GM21515 (cell line): Measurements from ENCODE around the gene DCUN1D3.
A peak's percentile ranks its signal among the peaks of the same experiment; 100 is the strongest.

Experiments used
- ATAC-seq: cut with Tn5 transposase; IDR thresholded peaks from one replicate; pipeline ENCODE4 v1.9.1; 2021; ENCODE audit not compliant: unreplicated experiment

Gene DCUN1D3

DNA sequence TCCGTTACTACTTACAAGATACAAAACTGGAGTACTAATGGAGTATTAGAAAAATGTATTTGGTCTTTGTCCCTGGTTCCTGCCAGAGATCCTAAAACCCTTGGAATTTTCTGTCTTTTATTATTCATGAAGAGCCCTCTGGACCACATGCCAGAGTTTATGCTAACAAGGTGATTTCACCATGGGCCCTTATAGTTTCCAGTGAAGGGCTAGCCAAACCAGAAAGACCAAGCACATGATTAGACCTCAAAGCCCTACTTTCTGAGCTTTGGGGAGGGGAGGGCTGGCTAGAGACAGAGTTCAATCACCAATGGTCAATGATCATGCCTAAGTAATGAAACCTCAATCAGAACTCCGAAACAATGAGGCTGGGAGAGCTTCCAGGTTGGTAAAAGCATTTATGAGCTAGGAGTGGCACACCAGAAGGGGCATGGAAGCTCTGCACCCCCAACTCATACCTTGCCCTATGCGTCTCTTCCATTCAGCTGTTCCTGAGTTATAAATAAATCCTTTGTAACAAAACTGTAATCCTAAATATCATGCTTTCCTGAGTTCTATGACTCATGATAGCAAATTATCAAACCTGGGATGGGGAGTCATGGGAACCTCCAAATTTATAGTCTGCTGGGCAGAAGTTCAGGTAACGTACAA lies 10.4 kb downstream of the DCUN1D3 start:
- ATAC-seq = no peak

DNA sequence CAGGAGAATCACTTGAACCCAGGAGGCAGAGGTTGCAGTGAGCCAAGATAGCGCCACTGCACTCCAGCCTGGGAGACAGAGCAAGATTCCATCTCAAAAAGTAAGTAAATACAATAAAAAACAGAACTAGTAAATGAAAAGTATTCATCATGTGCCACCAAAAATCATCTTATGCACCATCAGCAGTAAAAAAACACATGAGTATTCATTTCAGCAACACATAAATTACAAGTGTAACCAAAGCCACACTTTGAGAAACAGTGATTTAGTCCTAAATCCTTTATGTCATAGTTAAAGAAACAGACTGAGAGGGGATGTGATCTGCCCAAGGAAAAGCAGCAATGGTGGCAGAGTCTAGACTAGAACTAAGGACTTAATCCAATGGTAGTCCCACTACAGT lies 13.0 kb downstream of the DCUN1D3 start:
- ATAC-seq = no peak

DNA sequence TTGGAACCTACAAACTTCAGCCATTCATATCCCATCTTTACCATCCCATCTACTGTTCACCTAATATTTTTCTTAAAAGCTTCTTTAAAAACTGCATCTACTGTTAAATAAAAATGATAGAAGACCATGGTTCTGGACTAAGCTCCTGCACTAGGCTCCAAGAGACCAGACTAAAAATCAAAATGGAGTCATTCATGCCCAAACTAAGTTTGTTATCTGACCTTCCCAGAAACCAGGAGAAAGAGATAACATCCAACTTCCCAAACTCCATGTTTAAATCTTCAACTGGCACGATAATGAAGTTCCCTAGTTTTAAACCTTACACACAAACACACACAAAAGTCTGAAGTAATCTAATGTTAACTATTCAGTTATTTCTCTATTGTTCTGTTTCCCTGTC lies 13.8 kb downstream of the DCUN1D3 start:
- ATAC-seq = no peak

DNA sequence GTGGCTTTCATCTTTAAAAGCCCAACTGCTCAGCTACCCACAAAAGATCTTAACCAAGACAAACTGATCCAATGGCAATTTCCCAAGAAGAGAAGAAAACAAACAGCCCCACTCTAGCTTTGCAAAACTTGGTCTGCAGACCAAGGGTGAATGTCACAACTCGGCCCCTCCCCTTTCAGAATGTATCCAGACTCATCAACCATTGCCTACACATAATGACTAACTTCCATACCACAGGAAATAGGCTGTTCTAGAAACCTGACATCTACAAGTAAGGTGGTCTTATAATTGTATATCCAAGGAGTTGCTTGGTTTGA lies 16.0 kb downstream of the DCUN1D3 start:
- ATAC-seq = no peak

DNA sequence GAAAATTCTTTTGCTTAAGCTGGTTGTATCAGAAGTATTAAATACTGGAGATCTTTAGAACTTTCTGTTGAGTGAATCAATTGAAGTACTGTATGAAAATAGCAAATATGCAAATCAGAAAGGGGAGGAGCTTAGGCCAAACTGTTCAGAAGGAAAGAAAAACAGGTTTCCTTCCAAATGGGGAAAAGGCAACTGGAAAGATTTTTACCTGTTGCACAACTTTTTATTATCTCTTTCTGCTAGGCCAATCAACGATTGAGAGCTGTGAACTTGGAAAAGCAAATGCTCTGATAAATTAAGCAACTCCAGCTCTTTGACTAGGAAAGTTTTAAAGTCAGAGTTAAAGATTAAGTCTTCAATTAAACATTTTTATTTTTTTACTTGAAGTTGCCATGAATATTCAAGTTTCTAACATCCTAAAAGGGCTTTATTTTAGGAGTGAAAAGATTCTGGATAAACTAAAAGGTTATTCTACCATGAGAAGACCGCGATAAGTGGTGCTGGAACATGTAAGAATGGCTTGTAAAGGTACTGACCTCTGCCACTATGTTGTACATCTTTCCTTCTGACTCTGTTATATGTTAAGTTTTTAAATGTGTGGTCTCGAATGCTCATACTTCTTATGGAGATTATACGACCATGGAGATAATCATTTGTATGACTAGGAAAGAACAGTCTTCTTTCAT lies 16.5 kb downstream of the DCUN1D3 start:
- ATAC-seq = no peak

DNA sequence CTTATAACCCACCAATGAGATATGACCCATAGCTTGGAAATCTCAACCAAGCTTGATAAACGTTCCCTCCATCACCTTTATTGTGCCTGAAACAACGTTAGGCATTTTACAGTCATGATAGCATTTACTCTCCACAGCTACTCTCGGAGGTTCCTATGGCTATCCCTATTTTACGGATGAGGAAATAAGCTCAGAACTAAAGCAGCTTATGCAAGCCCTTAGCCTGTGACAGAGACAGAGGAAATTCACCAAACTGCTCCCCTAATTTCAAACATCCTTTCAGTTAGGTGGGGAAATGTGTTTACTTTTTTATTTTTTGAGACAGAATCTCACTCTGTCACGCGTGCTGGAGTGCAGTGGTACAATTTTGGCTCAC lies 18.7 kb downstream of the DCUN1D3 start:
- ATAC-seq = no peak

DNA sequence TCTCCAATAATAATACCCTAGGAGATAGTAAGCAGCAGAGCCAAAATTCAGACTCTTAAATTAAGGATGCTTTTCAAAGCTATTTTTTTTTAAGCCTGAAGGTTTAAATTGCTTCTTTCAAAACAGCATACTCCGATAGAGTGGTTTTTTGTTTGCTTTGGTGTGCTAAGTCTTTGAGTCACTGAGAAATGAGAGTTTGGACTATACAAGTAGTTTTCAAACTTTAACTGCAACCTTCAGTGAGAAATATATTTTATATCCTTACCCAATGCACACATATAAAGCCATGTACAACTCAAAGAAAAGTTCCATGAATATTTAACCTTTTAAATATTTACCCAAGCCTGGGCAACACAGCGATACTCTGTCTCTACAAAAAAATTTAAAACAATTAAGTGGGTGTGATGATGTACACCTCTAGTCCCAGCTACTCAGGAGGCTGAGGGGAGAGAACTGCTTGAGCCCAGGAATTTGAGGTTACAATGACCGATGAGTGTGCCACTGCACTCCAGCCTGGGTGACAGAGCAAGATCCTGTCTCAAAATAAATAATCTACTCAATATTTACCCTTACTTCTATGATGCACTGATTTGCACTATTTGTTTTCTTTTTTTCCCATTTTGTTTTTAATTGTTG lies 19.2 kb downstream of the DCUN1D3 start:
- ATAC-seq = no peak

DNA sequence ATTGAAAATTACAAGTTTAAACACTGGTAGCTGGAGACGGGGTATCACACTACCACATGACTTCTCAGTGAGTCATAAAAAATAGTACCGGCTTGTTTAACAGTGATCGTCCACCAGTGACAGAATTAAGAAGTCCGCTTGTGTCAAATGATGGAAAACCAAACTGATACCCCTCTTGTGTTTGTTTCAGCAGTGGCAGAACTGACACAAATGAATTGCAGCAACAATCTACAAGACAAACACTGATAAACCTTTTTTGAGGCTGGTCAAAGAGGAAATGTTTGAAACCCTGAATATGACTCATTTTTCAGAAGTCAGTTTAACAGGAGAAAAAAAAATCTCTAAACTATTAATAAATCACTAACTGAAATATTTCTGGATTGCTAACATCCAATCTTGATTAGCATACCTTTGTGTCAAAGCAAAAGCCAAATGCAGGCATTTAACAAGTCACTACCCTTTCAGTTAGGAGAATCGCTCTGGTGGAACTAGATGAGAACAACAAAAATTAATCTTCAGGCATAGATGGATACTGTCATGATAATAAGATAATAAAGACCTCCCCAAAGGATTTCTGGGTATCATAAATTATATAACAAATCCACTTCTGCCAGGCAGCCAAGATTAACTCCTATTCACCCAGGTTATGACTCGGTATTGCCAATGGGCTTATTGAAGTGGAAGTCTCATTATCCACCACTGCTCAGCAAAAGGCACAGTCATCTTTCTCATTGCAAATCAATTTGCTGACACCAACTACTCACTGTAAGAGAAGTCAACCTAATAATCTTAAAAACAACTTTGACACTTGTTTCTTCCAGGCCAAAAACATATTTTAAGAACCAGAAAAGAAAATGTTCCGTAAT lies 20.8 kb downstream of the DCUN1D3 start:
- no peak for ATAC-seq

DNA sequence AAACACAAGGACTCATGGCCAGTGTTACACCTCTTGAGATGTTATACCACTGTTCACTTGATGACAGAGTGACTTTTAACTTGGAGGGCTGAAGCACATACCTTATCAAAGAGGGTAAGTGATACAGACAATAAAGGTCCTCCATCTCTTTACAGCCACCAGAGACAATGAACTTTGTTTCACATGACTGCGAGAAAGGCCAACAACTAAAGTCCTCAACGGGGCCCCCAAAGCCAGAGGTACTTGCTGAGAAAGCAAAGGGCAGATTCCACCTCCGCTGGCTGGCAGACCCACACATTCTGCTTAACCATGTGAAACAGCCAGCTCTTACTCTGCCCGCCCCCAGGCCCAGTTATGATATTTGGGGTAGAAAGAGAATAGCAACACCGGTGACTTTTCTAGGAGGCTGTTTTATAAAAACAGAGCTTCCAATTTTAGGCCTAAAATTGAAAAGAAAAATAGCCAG lies 21.4 kb downstream of the DCUN1D3 start:
- ATAC-seq = no peak

DNA sequence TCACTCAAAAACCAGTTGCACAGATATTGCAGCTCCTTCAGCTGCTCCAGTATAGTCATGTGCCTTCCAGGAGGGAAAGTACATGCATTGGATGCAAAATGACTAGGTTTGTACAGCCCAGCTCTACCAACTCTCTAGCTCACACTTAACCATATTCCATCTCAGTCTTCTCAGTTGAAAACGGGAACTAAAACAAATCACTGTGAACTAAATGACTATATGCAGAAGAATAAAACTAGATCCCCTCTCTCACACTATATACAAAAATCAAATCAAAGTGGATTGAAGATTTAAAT lies 24.9 kb downstream of the DCUN1D3 start:
- ATAC-seq = no peak

DNA sequence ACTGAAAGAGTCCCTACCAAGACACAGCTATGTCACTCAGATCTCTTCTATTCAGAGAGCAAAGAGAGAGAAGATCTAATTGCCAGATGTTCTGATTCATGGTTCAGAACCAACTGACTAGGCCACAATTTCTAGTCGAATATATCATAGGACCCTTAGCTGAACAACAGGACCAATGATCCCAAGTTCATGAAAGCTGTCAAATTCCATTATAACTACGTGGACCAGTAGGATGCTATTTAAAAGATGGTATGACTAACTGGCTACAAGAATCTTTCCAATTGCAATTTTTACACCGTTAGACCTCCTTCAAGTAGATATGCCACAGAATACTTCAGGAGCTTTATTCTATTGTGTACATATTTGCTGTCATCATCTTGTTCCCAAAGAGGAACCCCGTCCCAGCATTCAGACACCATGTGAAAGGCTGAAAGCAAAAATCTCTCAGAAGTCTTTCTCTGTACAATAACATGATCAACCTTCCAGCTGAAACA lies 26.0 kb downstream of the DCUN1D3 start:
- peak; percentile 9 for ATAC-seq

DNA sequence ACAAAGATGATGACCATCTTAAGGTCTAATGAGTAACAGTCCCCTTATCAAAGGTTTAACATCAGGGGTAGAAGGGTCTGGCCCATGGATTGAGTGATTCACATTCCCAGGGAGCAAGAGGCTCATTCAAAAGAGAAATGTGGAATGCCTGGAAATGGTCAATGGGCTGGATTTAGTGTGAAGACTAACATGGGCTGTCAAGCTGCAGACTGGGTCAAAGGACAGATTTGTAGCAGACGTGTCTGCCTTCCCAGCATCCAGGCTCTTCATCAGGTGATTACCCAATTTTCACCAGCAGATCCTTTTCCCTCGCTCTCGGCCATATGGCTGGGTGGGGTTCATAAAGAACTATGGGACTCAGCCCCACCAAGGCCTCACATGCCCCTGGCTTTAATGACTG lies 26.8 kb downstream of the DCUN1D3 start:
- ATAC-seq = no peak

DNA sequence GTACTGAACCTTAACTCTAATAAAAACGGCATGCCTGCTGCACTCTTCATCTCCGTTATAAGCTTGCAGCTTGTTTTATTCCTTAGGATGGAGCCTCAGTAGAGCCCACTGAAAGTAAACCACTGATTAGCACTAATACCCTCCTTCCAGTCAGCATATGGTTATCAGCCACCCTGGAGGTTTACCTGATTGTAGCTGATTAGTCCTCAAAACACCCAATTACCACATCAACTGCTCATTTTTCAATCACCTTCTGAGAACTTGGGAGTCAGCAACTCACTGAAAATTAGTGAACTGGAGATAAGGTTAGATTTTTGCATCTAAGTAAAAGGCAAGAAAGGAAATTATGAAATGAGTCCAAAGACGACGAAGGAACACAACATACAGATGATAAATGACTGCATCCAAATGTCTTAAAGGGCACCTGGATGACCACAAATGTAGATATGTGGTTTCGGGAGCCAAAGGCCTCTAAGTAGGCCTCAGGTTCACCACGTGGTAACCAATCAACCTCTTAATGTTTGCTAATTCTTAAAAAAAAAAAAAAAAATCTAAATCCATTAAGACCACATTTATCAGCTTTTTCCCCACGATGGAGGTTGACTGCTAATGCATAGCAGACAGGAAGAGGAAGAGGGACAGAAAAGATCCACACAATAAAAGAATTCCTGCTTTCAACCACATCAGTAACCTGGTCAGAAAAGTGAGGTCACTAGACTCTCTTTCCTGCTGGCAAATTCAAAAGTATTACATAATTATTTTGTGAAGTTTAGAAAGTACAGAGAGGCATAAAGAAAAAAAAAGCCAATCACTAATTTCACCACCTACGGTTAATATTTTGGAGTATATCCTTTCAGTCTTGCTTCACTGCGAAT lies 28.0 kb downstream of the DCUN1D3 start:
- ATAC-seq = no peak

DNA sequence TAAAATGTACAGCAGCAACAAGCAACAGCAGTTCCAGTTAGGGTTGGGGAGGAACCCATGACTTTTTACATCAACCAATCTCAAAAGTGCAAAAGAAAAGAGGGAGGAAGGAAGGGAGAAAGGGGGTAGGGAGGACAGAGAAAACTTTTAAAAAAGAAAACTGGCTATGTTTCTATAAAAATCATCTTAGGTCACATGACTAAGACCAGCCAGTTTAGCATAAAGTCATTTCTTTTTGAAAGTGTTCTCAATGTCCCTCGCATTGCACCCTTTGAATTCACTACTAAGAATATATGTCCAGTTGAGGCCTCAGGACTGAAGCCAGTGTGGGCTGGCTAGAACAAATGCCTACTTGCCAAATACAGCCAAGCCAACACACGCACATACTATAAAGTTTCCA lies 28.9 kb downstream of the DCUN1D3 start:
- no peak for ATAC-seq

DNA sequence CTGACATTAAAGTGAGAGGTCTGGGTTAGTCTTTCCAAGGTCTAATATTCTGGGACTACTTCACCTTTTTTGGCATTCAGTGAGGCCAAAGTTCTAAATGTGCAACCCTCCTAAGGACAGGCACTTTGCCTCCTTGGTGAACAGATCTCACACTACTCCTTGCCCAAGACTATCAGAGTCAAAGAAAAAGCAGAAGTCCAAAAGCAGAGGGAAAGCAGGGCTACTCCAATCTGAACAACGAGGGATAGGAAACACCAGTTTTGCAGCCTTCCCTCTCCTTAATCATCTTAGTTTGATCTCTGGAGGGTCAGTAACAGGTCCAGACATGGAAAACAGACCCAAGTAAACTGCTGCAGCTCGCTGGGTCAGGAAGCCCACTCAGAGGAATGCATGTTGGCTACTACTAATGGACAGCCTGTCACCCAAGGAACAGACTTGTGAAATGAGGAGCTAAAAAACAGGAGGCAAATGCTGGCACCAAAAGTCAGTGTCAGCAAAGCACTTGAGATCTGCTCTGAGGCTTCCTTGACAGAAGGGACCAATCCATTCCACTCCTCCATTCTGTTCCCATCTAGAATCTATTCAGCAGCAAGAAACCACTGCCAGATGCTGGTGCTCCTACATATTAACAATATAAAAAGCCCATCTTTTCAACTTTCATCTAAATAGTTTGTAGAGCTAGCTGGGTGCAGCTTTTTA lies 29.9 kb downstream of the DCUN1D3 start:
- no peak for ATAC-seq

DNA sequence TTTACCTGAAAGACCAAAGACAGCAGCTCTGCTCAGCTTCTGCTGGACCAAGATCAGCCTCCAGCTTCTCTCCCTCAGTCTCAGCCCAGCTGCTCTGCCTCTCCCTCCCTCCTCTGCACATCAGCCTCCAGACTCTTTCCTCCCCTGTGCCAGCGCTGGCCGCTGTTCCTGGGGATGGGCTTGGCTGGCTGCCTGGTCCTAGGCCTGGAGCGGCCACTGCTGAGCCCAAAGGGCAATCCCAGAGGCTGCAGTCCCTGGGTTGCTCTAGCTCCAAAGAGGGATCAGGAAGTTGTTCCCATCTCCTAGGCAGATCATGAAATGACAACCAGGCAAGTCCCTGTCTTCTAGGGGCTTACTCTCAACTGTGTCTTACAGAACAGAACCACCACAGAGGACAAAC lies 31.3 kb downstream of the DCUN1D3 start:
- no peak for ATAC-seq

DNA sequence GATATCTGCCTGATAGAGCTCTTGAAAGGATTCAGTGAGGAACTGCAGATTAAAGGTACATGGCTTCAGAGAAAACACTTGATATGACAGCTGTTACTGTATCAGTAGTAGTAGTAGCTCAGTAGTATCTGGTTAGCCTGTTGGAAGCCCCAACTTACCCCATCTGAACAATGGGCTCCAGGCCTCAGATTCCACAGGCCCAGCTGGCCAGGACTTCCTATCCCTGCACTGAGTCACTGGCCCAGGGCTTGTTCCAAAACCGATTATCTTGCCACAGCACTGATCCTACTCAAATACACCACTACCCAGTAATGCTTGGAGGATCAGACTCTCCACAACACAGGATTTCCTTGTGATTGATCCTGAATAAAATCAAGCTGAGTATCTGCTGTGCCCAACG lies 32.6 kb downstream of the DCUN1D3 start:
- ATAC-seq = no peak

DNA sequence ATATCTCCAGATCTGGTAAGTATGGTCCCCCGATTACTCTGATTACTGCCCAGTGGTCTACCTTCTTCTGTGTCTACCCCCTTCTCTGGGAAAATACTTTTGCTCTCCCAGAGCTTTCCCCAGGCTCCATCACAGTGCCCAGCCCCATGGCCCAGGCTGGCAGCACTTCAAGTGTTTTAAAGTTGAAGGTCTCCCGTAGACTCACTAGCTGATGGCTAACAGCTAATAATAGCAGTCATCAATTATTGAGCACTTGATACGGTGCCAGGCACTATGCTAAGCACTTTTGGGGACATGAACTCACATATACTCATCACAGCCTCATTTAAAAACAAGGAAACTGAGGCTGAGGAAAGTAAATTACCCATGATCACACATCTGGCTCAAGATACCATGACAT lies 33.4 kb downstream of the DCUN1D3 start:
- ATAC-seq = no peak

DNA sequence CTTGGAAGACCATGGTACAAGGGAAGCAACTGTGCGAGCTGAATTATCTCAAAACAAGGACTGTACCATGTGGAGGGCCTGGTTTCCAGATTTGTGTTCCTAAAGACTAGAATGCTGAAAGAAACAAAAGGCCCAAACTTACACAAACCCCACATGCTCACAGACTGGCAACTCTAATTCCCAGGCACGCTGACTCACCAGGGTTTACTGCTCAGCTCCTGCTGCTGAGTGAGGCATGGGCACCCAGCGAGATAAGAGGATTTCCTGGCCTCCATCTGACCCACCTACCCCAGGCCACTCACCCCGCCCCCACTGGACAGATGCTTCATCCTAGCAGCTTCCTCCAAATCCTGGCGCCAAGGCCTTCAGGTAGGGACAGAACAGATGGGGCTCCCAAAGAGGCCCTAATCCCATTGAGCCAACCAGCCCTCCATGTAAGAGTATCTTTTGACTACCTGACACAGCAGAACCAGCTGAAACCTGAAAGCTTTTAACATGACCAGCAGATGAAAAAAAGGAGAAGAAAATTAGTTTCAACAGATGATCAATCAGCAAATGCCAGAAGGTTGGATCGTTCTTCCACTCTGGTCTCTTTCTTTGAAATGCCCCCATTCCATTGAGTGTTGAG lies 33.9 kb downstream of the DCUN1D3 start:
- no peak for ATAC-seq
